ENCODE results near the gene TMEM117. TPM values are rescaled to one million over a fixed set of nuclear protein-coding genes. Genes with fewer than 3 reads are reported as not detected.

TMEM117 gene
- total RNA-seq, 1 donor from 2014 or later = 0.82 TPM

GRCh38 chr12:43917896-43918295 lies 82.0 kb downstream of the TMEM117 start:
- no peak overlapping the region for H3K27ac Mint-ChIP-seq
- intact Hi-C loops (cut with micrococcal nuclease) = no loop called here

GRCh38 chr12:43921666-43922337 lies 85.9 kb downstream of the TMEM117 start:
- Mint-ChIP-seq H3K36me3 (ENCODE audit: low read depth) (no peaks in the 10 kb centered on the region), H3K9me3 (no peaks in the 10 kb centered on the region), H3K4me3 (no peak overlapping the region), H3K27ac (no peak overlapping the region), H3K27me3 (no peaks in the 10 kb centered on the region), H3K4me1 (no peaks in the 10 kb centered on the region)
- intact Hi-C loops (cut with micrococcal nuclease) = no loop called here
- no peak for DNase-seq

More at GRCh38 chr12:43917896-43918295, 82.0 kb downstream of the TMEM117 start:
- no peaks in the 10 kb centered on the region for H3K4me1 Mint-ChIP-seq
- H3K36me3 Mint-ChIP-seq (ENCODE audit: low read depth) = no peaks in the 10 kb centered on the region
- no peaks in the 10 kb centered on the region for H3K9me3 Mint-ChIP-seq
- H3K4me3 Mint-ChIP-seq = no peak overlapping the region
- H3K27me3 Mint-ChIP-seq = no peaks in the 10 kb centered on the region
- no peak for DNase-seq

- H3K4me3 Mint-ChIP-seq = no peak overlapping the region
- no peaks in the 10 kb centered on the region for H3K27me3 Mint-ChIP-seq
These were observed 94.2 kb downstream of the TMEM117 start for GRCh38 chr12:43930032-43930431.

GRCh38 chr12:43931187-43931586 lies 95.3 kb downstream of the TMEM117 start:
- H3K4me1 Mint-ChIP-seq = no peaks in the 10 kb centered on the region
- no peak for DNase-seq
- H3K36me3 Mint-ChIP-seq (ENCODE audit: low read depth) = no peaks in the 10 kb centered on the region
- no peak overlapping the region for H3K27ac Mint-ChIP-seq
- H3K4me3 Mint-ChIP-seq = no peak overlapping the region
- peaks cover 6% of the 10 kb centered on the region for H3K9me3 Mint-ChIP-seq
- H3K27me3 Mint-ChIP-seq = no peaks in the 10 kb centered on the region
- intact Hi-C loops (cut with micrococcal nuclease) = no loop called here

More at GRCh38 chr12:43930032-43930431, 94.2 kb downstream of the TMEM117 start:
- H3K9me3 Mint-ChIP-seq = peaks cover 6% of the 10 kb centered on the region
- no peaks in the 10 kb centered on the region for H3K36me3 Mint-ChIP-seq (ENCODE audit: low read depth)
- H3K27ac Mint-ChIP-seq = no peak overlapping the region
- intact Hi-C loops (cut with micrococcal nuclease) = no loop called here
- no peaks in the 10 kb centered on the region for H3K4me1 Mint-ChIP-seq
- no peak for DNase-seq

GRCh38 chr12:43935581-43935980 lies 99.7 kb downstream of the TMEM117 start:
- H3K27me3 Mint-ChIP-seq = no peaks in the 10 kb centered on the region
- intact Hi-C loops (cut with micrococcal nuclease) = no loop called here
- DNase-seq = no peak
- no peaks in the 10 kb centered on the region for H3K36me3 Mint-ChIP-seq (ENCODE audit: low read depth)
- H3K4me3 Mint-ChIP-seq = no peak overlapping the region
- H3K4me1 Mint-ChIP-seq = no peaks in the 10 kb centered on the region
- peaks cover under 1% of the 10 kb centered on the region for H3K9me3 Mint-ChIP-seq
- H3K27ac Mint-ChIP-seq = no peak overlapping the region

GRCh38 chr12:43937947-43938346 lies 102.1 kb downstream of the TMEM117 start:
- DNase-seq = no peak
- Mint-ChIP-seq H3K4me1 (no peaks in the 10 kb centered on the region), H3K27ac (no peak overlapping the region), H3K27me3 (no peaks in the 10 kb centered on the region), H3K4me3 (no peak overlapping the region), H3K36me3 (ENCODE audit: low read depth) (no peaks in the 10 kb centered on the region), H3K9me3 (no peaks in the 10 kb centered on the region)
- intact Hi-C loops (cut with micrococcal nuclease) = no loop called here

GRCh38 chr12:43942379-43942778 lies 106.5 kb downstream of the TMEM117 start:
- Mint-ChIP-seq H3K4me3 (no peak overlapping the region), H3K27me3 (no peaks in the 10 kb centered on the region), H3K4me1 (no peaks in the 10 kb centered on the region), H3K27ac (no peak overlapping the region), H3K36me3 (ENCODE audit: low read depth) (no peaks in the 10 kb centered on the region), H3K9me3 (no peaks in the 10 kb centered on the region)
- intact Hi-C loops (cut with micrococcal nuclease) = no loop called here
- no peak for DNase-seq

GRCh38 chr12:43945983-43946382 lies 110.1 kb downstream of the TMEM117 start:
- intact Hi-C loops (cut with micrococcal nuclease) = no loop called here
- no peaks in the 10 kb centered on the region for H3K36me3 Mint-ChIP-seq (ENCODE audit: low read depth)
- no peaks in the 10 kb centered on the region for H3K4me1 Mint-ChIP-seq
- DNase-seq = no peak
- no peaks in the 10 kb centered on the region for H3K27me3 Mint-ChIP-seq
- no peak overlapping the region for H3K27ac Mint-ChIP-seq
- no peaks in the 10 kb centered on the region for H3K9me3 Mint-ChIP-seq
- no peak overlapping the region for H3K4me3 Mint-ChIP-seq

- Mint-ChIP-seq H3K27me3 (peaks cover 1% of the 10 kb centered on the region), H3K4me3 (no peak overlapping the region), H3K4me1 (peaks cover 7% of the 10 kb centered on the region), H3K36me3 (ENCODE audit: low read depth) (no peaks in the 10 kb centered on the region), H3K27ac (no peak overlapping the region), H3K9me3 (no peaks in the 10 kb centered on the region)
- DNase-seq = no peak
- intact Hi-C loops (cut with micrococcal nuclease) = no loop called here
These were observed 115.4 kb downstream of the TMEM117 start for GRCh38 chr12:43951286-43951685.

- no peak overlapping the region for H3K27ac Mint-ChIP-seq
- H3K9me3 Mint-ChIP-seq = no peaks in the 10 kb centered on the region
- peaks cover 7% of the 10 kb centered on the region for H3K4me1 Mint-ChIP-seq
- H3K4me3 Mint-ChIP-seq = no peak overlapping the region
- intact Hi-C loops (cut with micrococcal nuclease) = no loop called here
- peak; percentile 66 for DNase-seq
- no peaks in the 10 kb centered on the region for H3K36me3 Mint-ChIP-seq (ENCODE audit: low read depth)
- H3K27me3 Mint-ChIP-seq = peaks cover 1% of the 10 kb centered on the region
These were observed 122.0 kb downstream of the TMEM117 start for GRCh38 chr12:43957732-43958372.

GRCh38 chr12:43964033-43964432 lies 128.2 kb downstream of the TMEM117 start:
- Mint-ChIP-seq H3K36me3 (ENCODE audit: low read depth) (no peaks in the 10 kb centered on the region), H3K9me3 (no peaks in the 10 kb centered on the region), H3K4me3 (no peak overlapping the region), H3K4me1 (no peaks in the 10 kb centered on the region), H3K27ac (no peak overlapping the region), H3K27me3 (no peaks in the 10 kb centered on the region)
- intact Hi-C loops (cut with micrococcal nuclease) = no loop called here
- DNase-seq = no peak

- H3K9me3 Mint-ChIP-seq = no peaks in the 10 kb centered on the region
- no peak overlapping the region for H3K4me3 Mint-ChIP-seq
- H3K27me3 Mint-ChIP-seq = no peaks in the 10 kb centered on the region
- no peaks in the 10 kb centered on the region for H3K36me3 Mint-ChIP-seq (ENCODE audit: low read depth)
- no peaks in the 10 kb centered on the region for H3K4me1 Mint-ChIP-seq
- H3K27ac Mint-ChIP-seq = no peak overlapping the region
- DNase-seq = no peak
- intact Hi-C loops (cut with micrococcal nuclease) = no loop called here
These were observed 129.1 kb downstream of the TMEM117 start for GRCh38 chr12:43964961-43965360.

- intact Hi-C loops (cut with micrococcal nuclease) = no loop called here
- Mint-ChIP-seq H3K9me3 (no peaks in the 10 kb centered on the region), H3K27me3 (no peaks in the 10 kb centered on the region), H3K4me3 (no peak overlapping the region), H3K27ac (no peak overlapping the region), H3K36me3 (ENCODE audit: low read depth) (no peaks in the 10 kb centered on the region), H3K4me1 (no peaks in the 10 kb centered on the region)
- no peak for DNase-seq
These were observed 130.0 kb downstream of the TMEM117 start for GRCh38 chr12:43965899-43966298.

GRCh38 chr12:43968736-43969135 lies 132.9 kb downstream of the TMEM117 start:
- intact Hi-C loops (cut with micrococcal nuclease) = no loop called here
- Mint-ChIP-seq H3K36me3 (ENCODE audit: low read depth) (no peaks in the 10 kb centered on the region), H3K4me1 (no peaks in the 10 kb centered on the region), H3K27ac (no peak overlapping the region), H3K4me3 (no peak overlapping the region), H3K27me3 (no peaks in the 10 kb centered on the region), H3K9me3 (no peaks in the 10 kb centered on the region)
- no peak for DNase-seq

GRCh38 chr12:43969882-43970281 lies 134.0 kb downstream of the TMEM117 start:
- Mint-ChIP-seq H3K9me3 (no peaks in the 10 kb centered on the region), H3K27ac (no peak overlapping the region), H3K4me1 (no peaks in the 10 kb centered on the region), H3K36me3 (ENCODE audit: low read depth) (no peaks in the 10 kb centered on the region), H3K27me3 (no peaks in the 10 kb centered on the region), H3K4me3 (no peak overlapping the region)
- no peak for DNase-seq
- intact Hi-C loops (cut with micrococcal nuclease) = no loop called here

All from activated CD4-positive, alpha-beta T cell treated with anti-CD3 and anti-CD28 coated beads, Interleukin-2, amount 10 ng/mL, durations not matched to agents 24 days and 14 days (primary cell).